Left colon (tissue), 2 donors: ENCODE data around the gene IL11RA. TPM values are rescaled to one million over a fixed set of nuclear protein-coding genes. Genes with fewer than 3 reads are reported as not detected.

Source experiments
- ATAC-seq: fragments of 200-7000 bp; cut with Tn5 transposase; one replicate; pipeline ENCODE4 v1.9.1; 2020; ENCODE audit warnings: mild to moderate bottlenecking, moderate library complexity
- DNase-seq, 2 donors: peaks; one replicate each; pipeline ENCODE4 v3.0.0-alpha.2; 2020
- intact Hi-C, 2 donors: fragments of 100-400 bp; cut with DNase I in 1 of 2; cut with micrococcal nuclease in 1 of 2; formaldehyde crosslinking; loops; one replicate each; pipeline versions ENCODE4 v1.11.2 to v1.14.0; 2022; cut with DNase I, micrococcal nuclease
- long read RNA-seq: library from polyadenylated mRNA; unstranded; transcript quantifications from one replicate; pipeline ENCODE4 v2.0.0, GENCODE V29; 2021
- total RNA-seq, 2 donors: library from RNA; stranded (reverse); fragmentation: NEBNext Ultra II Directional; extraction: Animal tissue kit (Norgen Biotek cat#: 25700); gene quantifications; one replicate each; pipeline ENCODE4 v1.2.1, GENCODE V29; 2021
- donor health status: DM: no; HTN: no; CAD: no.
- donor health status: DM: yes; HTN: yes; CAD: no.

Gene IL11RA
- 10 to 100 TPM; 18.6 to 22.4 TPM for total RNA-seq
- long read RNA-seq, partial matches to known transcripts, result 2 of 7 reads
- long read RNA-seq, other reads (novel, unspliced or antisense), result 5 of 7 reads

GRCh38 chr9:34651876-34652601, at the start of gene IL11RA:
Gene IL11RA (plus strand): TSS chr9:34652185. CDS start chr9:34655218, 3,033 bp downstream.
- DNase-seq (peak; percentile 90 to 94), ATAC-seq (peak; percentile 85)
- intact Hi-C loops, result no loop called here

DNA sequence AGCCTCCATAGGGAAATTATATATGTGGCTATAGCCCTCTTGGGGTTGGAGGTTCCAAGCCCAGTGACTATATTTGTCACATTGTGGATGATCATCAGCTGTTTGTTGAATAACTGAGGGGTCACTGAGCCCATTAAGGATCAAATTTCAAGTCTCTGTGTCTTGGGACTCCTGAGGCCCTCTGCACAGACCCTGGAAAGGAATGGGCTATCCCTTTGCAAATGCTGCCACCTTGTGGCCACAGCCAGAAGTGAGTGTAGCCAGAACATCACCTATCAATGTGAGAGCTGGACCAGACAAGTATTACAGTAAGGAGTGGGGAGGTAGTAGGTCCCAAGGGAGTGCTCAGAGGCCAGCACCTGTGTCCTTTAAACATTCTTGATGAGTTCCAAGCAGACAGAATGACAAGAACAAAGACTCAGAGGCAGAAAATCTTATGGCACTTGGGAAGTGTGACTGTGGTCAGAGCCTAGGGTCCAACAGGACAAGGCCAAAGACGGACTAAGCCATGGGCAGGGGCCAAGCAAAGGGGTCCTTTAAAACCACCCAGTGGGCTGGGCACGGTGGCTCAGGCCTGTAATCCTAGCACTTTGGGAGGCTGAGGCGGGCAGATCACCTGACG, 48.3 kb upstream of the IL11RA start:
- DNase-seq (peak; percentile 61 to 87), ATAC-seq (peak; percentile 75)
- intact Hi-C loops, result no loop called here

DNA sequence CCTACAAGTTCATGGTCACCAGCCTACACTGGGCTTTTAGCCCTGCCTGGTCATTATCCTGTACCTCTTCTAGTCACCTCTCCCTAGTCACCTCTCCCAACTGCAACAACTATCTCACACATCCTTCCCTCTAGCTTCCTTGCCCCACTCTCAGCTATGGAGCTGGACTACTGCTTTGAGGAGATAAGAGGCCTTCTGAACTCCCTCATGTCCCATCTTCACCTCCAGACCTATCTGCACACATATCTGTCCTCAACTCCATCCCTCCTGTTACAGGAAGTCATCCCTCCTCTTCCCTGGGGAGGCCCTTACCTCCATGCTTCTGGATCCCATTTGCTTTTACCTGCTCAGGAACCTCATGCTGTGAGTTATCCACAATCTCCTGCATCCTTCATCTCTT, 45.8 kb upstream of the IL11RA start:
- no peak for ATAC-seq
- intact Hi-C loops, result no loop called here

GRCh38 chr9:34606905-34607304, 45.1 kb upstream of the IL11RA start:
- ATAC-seq (peak; percentile 72), DNase-seq (no peak)
- intact Hi-C loops, result no loop called here

More for the DNA sequence above, 45.8 kb upstream of the IL11RA start:
- DNase-seq, result no peak

DNA sequence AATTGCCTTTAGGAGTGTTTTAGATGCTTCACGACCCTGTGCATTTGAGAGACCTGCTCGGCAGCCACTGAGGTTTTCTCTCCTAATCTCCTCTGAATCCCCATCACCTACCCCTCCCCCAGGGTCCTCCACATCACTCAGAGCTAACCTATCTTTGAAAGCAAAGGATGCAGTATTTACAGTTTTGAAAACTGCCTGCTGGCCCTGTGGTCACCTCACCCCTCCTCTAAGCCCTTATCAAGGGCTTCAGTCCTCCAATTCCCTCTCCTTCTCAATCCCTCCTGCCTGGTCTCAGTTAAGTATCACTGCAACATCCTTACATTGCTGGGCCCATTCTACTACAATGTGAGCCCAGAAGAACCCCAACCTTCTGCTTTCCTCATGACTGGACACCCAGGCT, 44.7 kb upstream of the IL11RA start:
- no peak for DNase-seq
- intact Hi-C loops, result no loop called here
- ATAC-seq, result no peak

DNA sequence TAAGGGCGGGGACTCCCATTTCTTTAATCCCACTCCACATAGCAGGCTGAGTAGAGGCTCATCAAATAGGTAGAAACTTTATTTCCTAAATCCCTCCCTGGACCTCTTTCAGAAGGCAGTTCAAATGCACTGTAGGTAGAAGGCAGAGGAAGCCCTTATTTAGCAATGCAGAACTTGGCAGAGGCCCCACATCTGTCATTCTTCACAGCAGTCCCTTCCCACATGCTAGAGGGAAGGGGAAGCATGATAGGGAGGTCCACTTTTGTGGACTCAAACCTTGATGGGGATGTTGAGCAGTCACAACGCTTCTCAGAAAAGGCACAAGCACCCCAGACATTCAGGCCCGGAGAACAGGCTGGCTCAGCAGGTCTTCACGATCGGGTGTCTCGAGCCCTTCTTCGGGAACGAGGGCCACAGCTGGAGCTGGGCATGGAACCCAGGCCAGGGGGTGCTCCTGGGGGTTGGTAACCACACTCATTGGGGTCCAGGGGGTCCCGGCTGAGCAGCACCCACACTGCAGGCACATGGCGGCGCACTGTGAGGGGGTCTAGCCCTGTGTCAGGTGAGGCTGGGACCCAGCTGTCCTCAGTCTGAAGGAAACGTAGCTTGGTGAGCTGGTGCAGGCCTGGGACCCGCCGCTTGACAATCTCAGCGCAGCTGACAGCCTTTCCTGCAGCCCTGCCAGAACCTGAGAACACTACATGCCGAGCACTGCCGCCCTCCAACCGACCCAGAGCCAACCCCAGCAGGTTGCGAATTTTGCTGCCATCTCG, 41.4 kb upstream of the IL11RA start:
- DNase-seq (no peak), ATAC-seq (no peak)
- intact Hi-C loops, result loop anchor here in 1 of 2 donors (10.0 kb wide), 1 partner anchor 94 kb away; no protein-coding TSS in a partner anchor

DNA sequence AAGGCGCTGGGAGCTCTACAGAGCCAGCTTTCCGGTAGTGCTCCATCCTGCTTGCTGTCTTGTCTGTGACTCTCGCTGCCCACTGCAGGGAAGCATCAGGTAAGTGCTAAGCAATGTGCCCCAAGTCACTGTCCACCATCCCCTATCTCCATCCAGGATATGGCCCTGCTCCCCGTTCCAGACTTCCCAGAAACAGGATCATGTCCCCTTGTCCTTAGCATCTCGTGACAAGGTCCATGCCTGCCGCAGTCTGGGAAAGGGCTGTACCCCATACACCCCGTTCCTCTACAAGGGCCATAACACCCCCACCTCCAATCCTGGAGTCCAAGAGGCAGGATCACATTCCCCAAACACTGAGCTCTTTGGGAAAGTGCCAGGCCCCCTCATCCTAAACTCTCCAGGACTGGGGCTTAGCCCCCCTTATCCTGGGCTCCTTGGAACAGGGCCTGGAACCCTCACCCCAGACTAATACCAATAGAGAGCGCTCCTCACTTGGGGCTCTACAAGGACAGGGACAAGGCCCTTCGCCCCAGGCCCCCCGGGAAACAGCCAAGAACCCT, 40.7 kb upstream of the IL11RA start:
- no peak for DNase-seq

GRCh38 chr9:34611811-34612787, 39.9 kb upstream of the IL11RA start, which contains the start of gene RPP25L:
Gene RPP25L (minus strand): TSS chr9:34612097. CDS start chr9:34611296, 801 bp downstream.
- intact Hi-C loops, result loop anchor here in 1 of 2 donors (10.0 kb wide), 1 partner anchor 93 kb away; no protein-coding TSS in a partner anchor
- DNase-seq (peak; percentile 86 to 88), ATAC-seq (peak; percentile 95)

More for the DNA sequence above, 40.7 kb upstream of the IL11RA start:
- intact Hi-C loops, result loop anchor here in 1 of 2 donors (10.0 kb wide), 1 partner anchor 93 kb away; no protein-coding TSS in a partner anchor
- peak; percentile 33 for ATAC-seq

DNA sequence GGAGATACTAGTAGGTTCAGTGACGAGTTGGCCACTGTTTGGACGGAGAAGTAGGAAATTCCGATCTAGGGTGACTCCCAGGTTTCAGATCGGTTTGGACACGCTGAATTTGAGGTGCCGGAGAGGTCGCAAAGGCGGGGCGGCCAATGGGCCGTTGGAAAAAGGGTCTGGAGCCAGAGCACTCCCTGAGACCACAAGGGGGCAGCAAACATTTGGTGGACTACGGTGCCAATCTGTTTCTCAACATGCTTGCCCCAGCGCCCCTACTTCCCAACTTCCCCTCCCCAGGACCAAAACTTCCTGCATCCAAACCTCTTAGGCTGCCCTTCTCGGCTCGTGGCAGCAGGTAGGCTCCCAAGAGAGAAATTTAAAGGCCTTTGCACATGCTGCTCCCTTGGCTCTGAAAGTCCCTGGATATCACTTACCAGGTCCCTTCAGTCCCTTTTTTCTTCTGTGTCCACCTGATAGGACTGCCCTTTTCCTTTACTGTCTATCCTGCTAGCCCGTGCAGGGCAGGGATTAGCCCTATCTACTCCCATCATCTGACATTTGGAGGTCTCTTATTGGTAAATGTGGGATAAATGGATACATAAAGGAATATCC, 39.1 kb upstream of the IL11RA start:
- peak; percentile 66 for ATAC-seq
- intact Hi-C loops, result loop anchor here in 1 of 2 donors (10.0 kb wide), 1 partner anchor 92 kb away; no protein-coding TSS in a partner anchor
- peak; percentile 67 to 85 for DNase-seq

- DNase-seq, result no peak
- ATAC-seq, result no peak
- intact Hi-C loops, result loop anchor here in 1 of 2 donors (10.0 kb wide), 1 partner anchor 90 kb away; no protein-coding TSS in a partner anchor
These were observed 36.9 kb upstream of the IL11RA start for GRCh38 chr9:34615132-34615531.

GRCh38 chr9:34620061-34620994, 31.7 kb upstream of the IL11RA start, which contains the start of gene DCTN3:
Gene DCTN3 (minus strand): TSS chr9:34620495. CDS start chr9:34620464, 31 bp downstream.
- intact Hi-C loops, result no loop called here
- peak; percentile 94 for DNase-seq
- ATAC-seq, result peak; percentile 100

GRCh38 chr9:34623374-34624235, 28.4 kb upstream of the IL11RA start:
- intact Hi-C loops, result no loop called here
- no peak for ATAC-seq
- DNase-seq, result no peak

DNA sequence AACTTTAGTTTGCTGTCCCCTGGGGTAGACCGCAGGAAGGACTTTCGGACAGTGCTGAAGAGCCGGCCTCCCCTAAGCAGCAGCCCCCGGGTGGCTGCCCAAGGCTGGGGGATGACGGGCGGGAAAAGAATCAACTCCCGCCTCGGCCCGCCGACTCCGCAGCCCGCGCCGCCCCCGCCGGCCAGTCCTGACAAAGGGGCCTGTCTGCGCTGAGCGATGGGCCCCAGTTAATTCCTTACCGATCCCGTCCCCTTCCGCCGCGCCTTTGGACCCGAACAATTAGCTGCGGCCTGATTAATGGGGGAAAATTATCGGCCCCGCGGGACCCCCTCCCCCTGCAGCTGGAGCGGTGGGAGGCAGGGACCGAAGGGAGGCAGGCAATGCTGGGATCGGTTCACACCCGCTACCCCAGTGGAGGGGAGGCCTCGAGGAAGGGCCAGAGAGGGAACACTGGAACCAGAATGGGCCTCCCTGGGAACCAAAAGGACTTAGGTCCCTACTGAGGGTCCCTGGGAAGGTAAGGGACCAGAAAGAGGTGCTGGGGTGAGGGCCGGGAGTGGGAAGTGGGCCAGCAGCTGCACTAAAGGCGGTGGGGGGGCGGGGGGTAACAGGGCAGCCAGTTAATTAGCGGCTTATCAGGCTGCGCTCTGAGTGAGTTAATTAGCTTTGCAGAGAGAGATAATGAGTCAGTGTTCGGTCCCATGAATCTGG, 27.4 kb upstream of the IL11RA start:
- intact Hi-C loops, result no loop called here
- ATAC-seq (no peak), DNase-seq (no peak)

- no peak for DNase-seq
- no peak for ATAC-seq
- intact Hi-C loops, result no loop called here
These were observed 26.8 kb upstream of the IL11RA start for GRCh38 chr9:34625186-34625486.
